ENCODE results near the gene BBS1.
A peak's percentile ranks its signal among the peaks of the same experiment; 100 is the strongest.

Gene BBS1

GRCh38 chr11:66492161-66492865 lies 18.1 kb upstream of the BBS1 start:
- DNase-seq (ENCODE audit: low spot score in 2 of 2) (no peak), ATAC-seq (no peak)
- H3K4me3 Mint-ChIP-seq = no peak overlapping the region
- peaks cover 64% of the 10 kb centered on the region for H3K36me3 Mint-ChIP-seq
- no peak overlapping the region for H3K27ac Mint-ChIP-seq
- H3K9me3 Mint-ChIP-seq = no peaks in the 10 kb centered on the region
- H3K4me1 Mint-ChIP-seq = no peaks in the 10 kb centered on the region

DNA sequence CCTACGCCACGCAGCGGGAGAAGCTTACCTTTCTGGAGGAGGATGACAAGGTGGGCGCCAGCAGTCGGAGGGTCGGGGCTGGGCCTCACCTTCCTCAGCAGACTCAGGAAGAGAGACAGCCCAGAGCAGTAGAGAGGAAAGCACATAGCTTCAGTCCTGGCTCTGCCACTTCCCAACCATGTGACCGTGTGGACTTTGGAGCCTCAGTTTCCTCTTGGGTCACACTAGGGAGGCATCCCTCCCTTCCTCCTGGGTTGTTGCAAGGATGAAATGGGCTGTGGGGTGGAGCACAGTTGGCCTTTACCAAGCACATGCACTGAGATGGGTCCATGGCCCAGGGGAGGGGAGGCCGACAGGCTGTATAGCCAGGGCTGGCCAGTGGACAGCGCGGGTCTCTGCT lies 17.3 kb upstream of the BBS1 start:
- H3K4me3 Mint-ChIP-seq = no peak overlapping the region
- ATAC-seq (no peak), DNase-seq (ENCODE audit: low spot score in 2 of 2) (no peak)
- no peaks in the 10 kb centered on the region for H3K9me3 Mint-ChIP-seq
- no peak overlapping the region for H3K27ac Mint-ChIP-seq
- H3K36me3 Mint-ChIP-seq = peaks cover 71% of the 10 kb centered on the region
- no peaks in the 10 kb centered on the region for H3K4me1 Mint-ChIP-seq

- Mint-ChIP-seq H3K4me3 (no peak overlapping the region), H3K36me3 (peaks cover 71% of the 10 kb centered on the region), H3K9me3 (no peaks in the 10 kb centered on the region), H3K27ac (no peak overlapping the region), H3K4me1 (no peaks in the 10 kb centered on the region)
- ATAC-seq (no peak), DNase-seq (ENCODE audit: low spot score in 2 of 2) (no peak)
These were observed 16.0 kb upstream of the BBS1 start for GRCh38 chr11:66494458-66494857.

DNA sequence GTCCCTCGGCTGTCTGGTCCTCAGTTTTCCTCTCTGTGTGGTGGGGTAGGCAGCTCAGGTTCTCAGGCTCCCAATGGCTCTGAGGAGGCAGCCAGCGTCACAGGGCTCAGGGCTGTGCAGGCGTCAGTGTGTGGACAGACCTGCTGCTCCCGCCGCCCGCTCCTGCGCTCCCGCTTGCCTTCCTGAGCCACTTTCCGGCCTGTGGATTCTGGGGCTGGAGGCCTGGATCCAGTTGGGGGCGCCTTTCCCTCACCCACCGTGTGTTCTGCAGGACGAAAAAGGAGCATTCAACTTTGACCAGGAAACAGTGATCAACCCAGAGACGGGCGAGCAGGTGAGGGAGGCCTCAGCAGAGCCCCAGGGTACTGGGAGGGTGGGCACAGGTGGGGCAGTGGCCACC lies 15.5 kb upstream of the BBS1 start:
- H3K9me3 Mint-ChIP-seq = no peaks in the 10 kb centered on the region
- H3K36me3 Mint-ChIP-seq = peaks cover 71% of the 10 kb centered on the region
- DNase-seq (ENCODE audit: low spot score in 2 of 2) (no peak), ATAC-seq (no peak)
- H3K27ac Mint-ChIP-seq = no peak overlapping the region
- no peak overlapping the region for H3K4me3 Mint-ChIP-seq
- no peaks in the 10 kb centered on the region for H3K4me1 Mint-ChIP-seq

- Mint-ChIP-seq H3K9me3 (no peaks in the 10 kb centered on the region), H3K36me3 (peaks cover 71% of the 10 kb centered on the region), H3K27ac (no peak overlapping the region), H3K4me1 (no peaks in the 10 kb centered on the region), H3K4me3 (no peak overlapping the region)
- DNase-seq (ENCODE audit: low spot score in 2 of 2) (no peak), ATAC-seq (no peak)
These were observed 15.0 kb upstream of the BBS1 start for GRCh38 chr11:66495401-66495854.

- DNase-seq (ENCODE audit: low spot score in 2 of 2) (no peak), ATAC-seq (no peak)
- H3K4me3 Mint-ChIP-seq = no peak overlapping the region
- peaks cover 69% of the 10 kb centered on the region for H3K36me3 Mint-ChIP-seq
- H3K4me1 Mint-ChIP-seq = no peaks in the 10 kb centered on the region
- no peak overlapping the region for H3K27ac Mint-ChIP-seq
- H3K9me3 Mint-ChIP-seq = no peaks in the 10 kb centered on the region
These were observed 13.2 kb upstream of the BBS1 start for GRCh38 chr11:66497206-66497605.

GRCh38 chr11:66498506-66498905 lies 11.9 kb upstream of the BBS1 start:
- no peak overlapping the region for H3K27ac Mint-ChIP-seq
- H3K4me3 Mint-ChIP-seq = no peak overlapping the region
- ATAC-seq (no peak), DNase-seq (ENCODE audit: low spot score in 2 of 2) (no peak)
- no peaks in the 10 kb centered on the region for H3K4me1 Mint-ChIP-seq
- no peaks in the 10 kb centered on the region for H3K9me3 Mint-ChIP-seq
- H3K36me3 Mint-ChIP-seq = peaks cover 61% of the 10 kb centered on the region

GRCh38 chr11:66505276-66505816 lies 5.1 kb upstream of the BBS1 start:
- Mint-ChIP-seq H3K4me3 (no peak overlapping the region), H3K9me3 (no peaks in the 10 kb centered on the region), H3K36me3 (peaks cover 55% of the 10 kb centered on the region), H3K27ac (no peak overlapping the region), H3K4me1 (peaks cover 3% of the 10 kb centered on the region)
- DNase-seq (ENCODE audit: low spot score in 2 of 2) = no peak
- no peak for ATAC-seq

- Mint-ChIP-seq H3K9me3 (no peaks in the 10 kb centered on the region), H3K36me3 (peaks cover 34% of the 10 kb centered on the region), H3K4me3 (no peak overlapping the region), H3K4me1 (peaks cover 14% of the 10 kb centered on the region), H3K27ac (peak overlapping the region; percentile 87)
- ATAC-seq (peak; percentile 39), DNase-seq (ENCODE audit: low spot score in 2 of 2) (no peak)
These were observed 1.3 kb upstream of the BBS1 start for GRCh38 chr11:66509131-66509561.

DNA sequence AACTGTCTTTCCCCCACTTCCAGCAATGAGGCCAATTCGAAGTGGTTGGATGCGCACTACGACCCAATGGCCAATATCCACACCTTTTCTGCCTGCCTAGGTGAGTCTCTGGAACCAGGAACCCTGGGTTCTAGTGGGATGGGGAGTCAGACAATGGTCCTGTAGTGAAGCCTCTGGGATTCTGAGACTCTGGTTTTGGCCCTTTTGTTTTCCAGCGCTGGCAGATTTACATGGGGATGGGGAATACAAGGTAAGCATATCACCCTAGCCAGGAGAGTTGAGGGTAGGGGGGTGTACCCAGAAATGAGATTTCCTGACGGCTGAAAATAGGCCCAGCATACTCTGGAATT lies 530 bp downstream of the BBS1 start:
- H3K4me3 Mint-ChIP-seq = peak overlapping the region; percentile 84
- ATAC-seq (no peak), DNase-seq (ENCODE audit: low spot score in 2 of 2) (no peak)
- peaks cover 33% of the 10 kb centered on the region for H3K36me3 Mint-ChIP-seq
- H3K4me1 Mint-ChIP-seq = peaks cover 14% of the 10 kb centered on the region
- peak overlapping the region; percentile 87 for H3K27ac Mint-ChIP-seq
- H3K9me3 Mint-ChIP-seq = no peaks in the 10 kb centered on the region

DNA sequence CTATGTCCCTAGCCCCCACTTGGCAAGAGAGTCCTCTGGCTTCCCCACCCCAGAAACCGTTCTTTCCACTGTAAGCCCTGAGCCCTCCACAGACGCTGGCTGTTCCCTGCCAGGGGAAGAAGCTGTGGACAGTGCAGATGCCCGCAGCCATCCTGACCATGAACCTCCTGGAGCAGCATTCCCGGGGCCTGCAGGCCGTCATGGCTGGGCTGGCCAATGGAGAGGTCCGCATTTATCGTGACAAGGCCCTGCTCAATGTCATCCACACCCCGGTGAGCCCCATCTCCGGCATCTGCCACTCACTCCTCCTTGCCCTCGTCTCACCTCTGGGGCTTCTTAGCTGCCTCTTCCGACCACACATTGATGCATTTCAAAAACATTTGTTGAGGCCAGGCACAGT lies 13.2 kb downstream of the BBS1 start:
- H3K4me3 Mint-ChIP-seq = no peak overlapping the region
- ATAC-seq = no peak
- peak overlapping the region; percentile 43 for H3K27ac Mint-ChIP-seq
- DNase-seq (ENCODE audit: low spot score in 2 of 2) = no peak
- no peaks in the 10 kb centered on the region for H3K4me1 Mint-ChIP-seq
- peaks cover 71% of the 10 kb centered on the region for H3K36me3 Mint-ChIP-seq
- H3K9me3 Mint-ChIP-seq = no peaks in the 10 kb centered on the region

- Mint-ChIP-seq H3K4me1 (no peaks in the 10 kb centered on the region), H3K9me3 (no peaks in the 10 kb centered on the region), H3K36me3 (peaks cover 71% of the 10 kb centered on the region), H3K4me3 (no peak overlapping the region), H3K27ac (no peak overlapping the region)
- ATAC-seq (no peak), DNase-seq (ENCODE audit: low spot score in 2 of 2) (no peak)
These were observed 14.0 kb downstream of the BBS1 start for GRCh38 chr11:66524304-66525040.

DNA sequence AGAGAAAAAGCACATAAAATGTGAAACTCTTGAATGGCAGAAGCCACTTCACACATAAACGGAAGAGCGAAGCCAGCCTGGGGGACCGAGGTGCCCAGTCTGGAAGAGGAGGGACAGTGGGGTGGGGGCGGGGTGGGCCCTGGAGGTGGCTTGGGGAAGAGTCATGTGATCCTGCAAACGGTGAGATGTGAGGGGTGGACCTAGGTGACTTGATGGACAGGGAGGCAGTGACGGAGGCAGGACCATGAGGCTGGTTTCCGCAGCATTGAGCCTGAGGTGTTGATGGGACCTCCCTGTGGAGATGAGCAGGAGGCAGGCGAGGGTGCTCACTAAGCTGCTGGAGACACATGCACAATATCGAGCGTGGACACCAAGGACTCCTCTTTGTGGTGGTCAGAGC lies 18.6 kb downstream of the BBS1 start:
- ATAC-seq = no peak
- H3K27ac Mint-ChIP-seq = no peak overlapping the region
- H3K9me3 Mint-ChIP-seq = no peaks in the 10 kb centered on the region
- DNase-seq (ENCODE audit: low spot score in 2 of 2) = no peak
- peaks cover 45% of the 10 kb centered on the region for H3K36me3 Mint-ChIP-seq
- H3K4me1 Mint-ChIP-seq = peaks cover 20% of the 10 kb centered on the region
- H3K4me3 Mint-ChIP-seq = no peak overlapping the region

- peaks cover 41% of the 10 kb centered on the region for H3K36me3 Mint-ChIP-seq
- H3K9me3 Mint-ChIP-seq = no peaks in the 10 kb centered on the region
- H3K27ac Mint-ChIP-seq = no peak overlapping the region
- no peak overlapping the region for H3K4me3 Mint-ChIP-seq
- peaks cover 20% of the 10 kb centered on the region for H3K4me1 Mint-ChIP-seq
- DNase-seq (ENCODE audit: low spot score in 2 of 2) (no peak), ATAC-seq (peak; percentile 46)
These were observed 19.2 kb downstream of the BBS1 start for GRCh38 chr11:66529655-66530054.

- Mint-ChIP-seq H3K4me3 (no peak overlapping the region), H3K4me1 (peaks cover 20% of the 10 kb centered on the region), H3K27ac (no peak overlapping the region), H3K9me3 (no peaks in the 10 kb centered on the region), H3K36me3 (peaks cover 50% of the 10 kb centered on the region)
- ATAC-seq = no peak
- no peak for DNase-seq (ENCODE audit: low spot score in 2 of 2)
These were observed 20.7 kb downstream of the BBS1 start for GRCh38 chr11:66530927-66531709.
